Nephron (organoid): Measurements from ENCODE around the gene FCRL6.

Experiments
- H3K27ac Mint-ChIP-seq, 3 experiments: 2 replicates each; pipeline ENCODE4 v1.8.0; 2020; ENCODE audit warnings: mixed read lengths in 3 of 3, mild to moderate bottlenecking in 2 of 3, moderate library complexity in 1 of 3
- H3K27me3 Mint-ChIP-seq: 2 replicates; pipeline ENCODE4 v1.8.0; 2021; ENCODE audit warnings: low read depth, mild to moderate bottlenecking, moderate library complexity, mixed read lengths
- H3K36me3 Mint-ChIP-seq: 2 replicates; pipeline ENCODE4 v1.8.0; 2020; ENCODE audit warnings: low read depth, mixed read lengths
- H3K4me1 Mint-ChIP-seq: 2 replicates; pipeline ENCODE4 v1.8.0; 2020; ENCODE audit warnings: mixed read lengths
- H3K4me3 Mint-ChIP-seq, 3 experiments: 2 replicates each; pipeline ENCODE4 v1.8.0; 2020; ENCODE audit warnings: mild to moderate bottlenecking in 3 of 3, mixed read lengths in 3 of 3, moderate library complexity in 2 of 3
- H3K9me3 Mint-ChIP-seq: 2 replicates; pipeline ENCODE4 v1.8.0; 2020; ENCODE audit warnings: mixed read lengths
- CTCF ChIP-seq, 3 experiments: fragments of 200-600 bp; sonication (generic); IDR thresholded peaks; one replicate each; pipeline ENCODE4 v1.5.0; 2021; ENCODE audit warnings: antibody characterized with exemption in 3 of 3; ENCODE audit not compliant: unreplicated experiment in 3 of 3

FCRL6 gene

GRCh38 chr1:159853417-159854115 lies 51.4 kb downstream of the FCRL6 start:
- no peaks in the 10 kb centered on the region for H3K9me3 Mint-ChIP-seq
- peaks cover 8% of the 10 kb centered on the region for H3K4me1 Mint-ChIP-seq
- H3K36me3 Mint-ChIP-seq = no peaks in the 10 kb centered on the region
- H3K27me3 Mint-ChIP-seq = peaks cover 42% of the 10 kb centered on the region
- peak overlapping the region; percentile 92 to 94 (median 94) for H3K27ac Mint-ChIP-seq
- no peak for TF ChIP-seq CTCF (IDR thresholded peaks at IDR 0.05; ENCODE audit: unreplicated experiment in 3 of 3)
- H3K4me3 Mint-ChIP-seq = peak overlapping the region; percentile 77 to 87 (median 83)

- Mint-ChIP-seq H3K9me3 (no peaks in the 10 kb centered on the region), H3K27me3 (peaks cover 40% of the 10 kb centered on the region), H3K4me3 (peak overlapping the region; percentile 77 to 87 (median 83)), H3K27ac (peak overlapping the region; percentile 92 to 94 (median 94)), H3K4me1 (peaks cover 8% of the 10 kb centered on the region), H3K36me3 (no peaks in the 10 kb centered on the region)
- TF ChIP-seq CTCF (IDR thresholded peaks at IDR 0.05; ENCODE audit: unreplicated experiment in 3 of 3) = peak in 1 of 3 experiments; percentile 10
Observed at GRCh38 chr1:159854116-159854692, 52.0 kb downstream of the FCRL6 start.

GRCh38 chr1:159854693-159855192 lies 52.6 kb downstream of the FCRL6 start:
- TF ChIP-seq CTCF (IDR thresholded peaks at IDR 0.05; ENCODE audit: unreplicated experiment in 3 of 3) = no peak
- Mint-ChIP-seq H3K4me3 (peak overlapping the region; percentile 83 to 87 (median 84)), H3K4me1 (peaks cover 8% of the 10 kb centered on the region), H3K9me3 (no peaks in the 10 kb centered on the region), H3K27ac (peak overlapping the region; percentile 76 to 94 (median 94)), H3K36me3 (no peaks in the 10 kb centered on the region), H3K27me3 (peaks cover 40% of the 10 kb centered on the region)

GRCh38 chr1:159855709-159856108 lies 53.5 kb downstream of the FCRL6 start:
- H3K4me1 Mint-ChIP-seq = peaks cover 8% of the 10 kb centered on the region
- H3K27ac Mint-ChIP-seq = peak overlapping the region in 1 of 3 experiments; percentile 70
- H3K9me3 Mint-ChIP-seq = no peaks in the 10 kb centered on the region
- peak overlapping the region; percentile 35 to 81 (median 59) for H3K4me3 Mint-ChIP-seq
- peaks cover 33% of the 10 kb centered on the region for H3K27me3 Mint-ChIP-seq
- TF ChIP-seq CTCF (IDR thresholded peaks at IDR 0.05; ENCODE audit: unreplicated experiment in 3 of 3) = no peak
- H3K36me3 Mint-ChIP-seq = no peaks in the 10 kb centered on the region

GRCh38 chr1:159856576-159856975 lies 54.4 kb downstream of the FCRL6 start:
- Mint-ChIP-seq H3K27me3 (peaks cover 30% of the 10 kb centered on the region), H3K4me1 (peaks cover 8% of the 10 kb centered on the region), H3K4me3 (peak overlapping the region; percentile 48 to 85 (median 76)), H3K27ac (peak overlapping the region; percentile 66 to 85 (median 82)), H3K9me3 (no peaks in the 10 kb centered on the region), H3K36me3 (no peaks in the 10 kb centered on the region)
- TF ChIP-seq CTCF (IDR thresholded peaks at IDR 0.05; ENCODE audit: unreplicated experiment in 3 of 3) = no peak
